Stimulated activated naive CD8-positive, alpha-beta T cell treated with anti-CD3 and anti-CD28 coated beads, Interleukin-15, Interleukin-2, amounts not matched to agents 100 ng/mL and 50 ng/mL, for 24 hours (primary cell): ENCODE measurements around the gene PSMD8.
"Not testable (repeated sequence)": the region's sequence is repeated elsewhere in the genome, so short reads cannot be mapped to it uniquely, and the experiment has no call there.

Source experiments
- H3K27ac Mint-ChIP-seq: one replicate; pipeline ENCODE4 v1.8.0; 2021; ENCODE audit warnings: mild to moderate bottlenecking, mixed read lengths
- H3K27me3 Mint-ChIP-seq: one replicate; pipeline ENCODE4 v1.8.0; 2021; ENCODE audit warnings: mixed read lengths
- H3K36me3 Mint-ChIP-seq: one replicate; pipeline ENCODE4 v1.8.0; 2021; ENCODE audit warnings: low read depth, mixed read lengths
- H3K4me1 Mint-ChIP-seq: one replicate; pipeline ENCODE4 v1.8.0; 2021; ENCODE audit warnings: low read depth, mixed read lengths
- H3K4me3 Mint-ChIP-seq: one replicate; pipeline ENCODE4 v1.8.0; 2021; ENCODE audit warnings: mild to moderate bottlenecking, mixed read lengths
- H3K9me3 Mint-ChIP-seq: one replicate; pipeline ENCODE4 v1.8.0; 2021; ENCODE audit warnings: mixed read lengths

The PSMD8 gene

GRCh38 chr19:38425222-38425809 lies 50.9 kb downstream of the PSMD8 start:
- Mint-ChIP-seq H3K36me3 (no peaks in the 10 kb centered on the region), H3K4me3 (no peak overlapping the region), H3K27ac (peak overlapping the region; percentile 14), H3K4me1 (peaks cover 39% of the 10 kb centered on the region), H3K27me3 (no peaks in the 10 kb centered on the region), H3K9me3 (no peaks in the 10 kb centered on the region)

- Mint-ChIP-seq H3K36me3 (no peaks in the 10 kb centered on the region), H3K4me1 (peaks cover 39% of the 10 kb centered on the region), H3K27ac (peak within 1 kb of the TSS; percentile 79), H3K9me3 (no peaks in the 10 kb centered on the region), H3K27me3 (no peaks in the 10 kb centered on the region), H3K4me3 (peak within 1 kb of the TSS; percentile 50)
Observed at GRCh38 chr19:38425810-38426466, 51.6 kb downstream of the PSMD8 start, which contains the start of gene RASGRP4. Gene RASGRP4, minus strand, starts transcription at chr19:38426219. Its CDS starts 128 bp downstream, at chr19:38426091.

- Mint-ChIP-seq H3K4me3 (peak overlapping the region; percentile 6), H3K4me1 (peaks cover 39% of the 10 kb centered on the region), H3K27ac (peak overlapping the region; percentile 69)
- not testable (repeated sequence) for H3K9me3 Mint-ChIP-seq, H3K36me3 Mint-ChIP-seq, H3K27me3 Mint-ChIP-seq
Observed at GRCh38 chr19:38427035-38427677, 52.8 kb downstream of the PSMD8 start.

GRCh38 chr19:38429055-38429810 lies 54.9 kb downstream of the PSMD8 start:
- peak overlapping the region; percentile 97 for H3K27ac Mint-ChIP-seq
- H3K4me1 Mint-ChIP-seq = peaks cover 48% of the 10 kb centered on the region
- H3K36me3 Mint-ChIP-seq = no peaks in the 10 kb centered on the region
- no peaks in the 10 kb centered on the region for H3K9me3 Mint-ChIP-seq
- peaks cover 8% of the 10 kb centered on the region for H3K27me3 Mint-ChIP-seq
- H3K4me3 Mint-ChIP-seq = peak overlapping the region; percentile 56

GRCh38 chr19:38429811-38430156 lies 55.4 kb downstream of the PSMD8 start:
- H3K27ac Mint-ChIP-seq = peak overlapping the region; percentile 97
- no peaks in the 10 kb centered on the region for H3K9me3 Mint-ChIP-seq
- H3K4me3 Mint-ChIP-seq = peak overlapping the region; percentile 56
- peaks cover 51% of the 10 kb centered on the region for H3K4me1 Mint-ChIP-seq
- no peaks in the 10 kb centered on the region for H3K36me3 Mint-ChIP-seq
- H3K27me3 Mint-ChIP-seq = peaks cover 11% of the 10 kb centered on the region

GRCh38 chr19:38430931-38431330 lies 56.6 kb downstream of the PSMD8 start:
- H3K4me1 Mint-ChIP-seq = peaks cover 47% of the 10 kb centered on the region
- H3K27me3 Mint-ChIP-seq = peaks cover 16% of the 10 kb centered on the region
- no peak overlapping the region for H3K27ac Mint-ChIP-seq
- H3K36me3 Mint-ChIP-seq = no peaks in the 10 kb centered on the region
- H3K9me3 Mint-ChIP-seq = no peaks in the 10 kb centered on the region
- no peak overlapping the region for H3K4me3 Mint-ChIP-seq

- Mint-ChIP-seq H3K9me3 (no peaks in the 10 kb centered on the region), H3K27ac (no peak within 1 kb of the TSS), H3K4me3 (peak within 1 kb of the TSS; percentile 26), H3K27me3 (peaks cover 21% of the 10 kb centered on the region), H3K36me3 (no peaks in the 10 kb centered on the region), H3K4me1 (peaks cover 28% of the 10 kb centered on the region)
Observed at GRCh38 chr19:38433268-38433733, 58.9 kb downstream of the PSMD8 start, which contains the start of gene RYR1. Gene RYR1, plus strand, starts transcription at chr19:38433691. Its CDS starts 139 bp downstream, at chr19:38433830.
